Measurements from ENCODE around the gene TEAD1. TPM values are rescaled to one million over a fixed set of nuclear protein-coding genes. Genes with fewer than 3 reads are reported as not detected.

The TEAD1 gene
- total RNA-seq, 4 donors from 2014 or later: 46.1 to 175 (median 126) TPM

DNA sequence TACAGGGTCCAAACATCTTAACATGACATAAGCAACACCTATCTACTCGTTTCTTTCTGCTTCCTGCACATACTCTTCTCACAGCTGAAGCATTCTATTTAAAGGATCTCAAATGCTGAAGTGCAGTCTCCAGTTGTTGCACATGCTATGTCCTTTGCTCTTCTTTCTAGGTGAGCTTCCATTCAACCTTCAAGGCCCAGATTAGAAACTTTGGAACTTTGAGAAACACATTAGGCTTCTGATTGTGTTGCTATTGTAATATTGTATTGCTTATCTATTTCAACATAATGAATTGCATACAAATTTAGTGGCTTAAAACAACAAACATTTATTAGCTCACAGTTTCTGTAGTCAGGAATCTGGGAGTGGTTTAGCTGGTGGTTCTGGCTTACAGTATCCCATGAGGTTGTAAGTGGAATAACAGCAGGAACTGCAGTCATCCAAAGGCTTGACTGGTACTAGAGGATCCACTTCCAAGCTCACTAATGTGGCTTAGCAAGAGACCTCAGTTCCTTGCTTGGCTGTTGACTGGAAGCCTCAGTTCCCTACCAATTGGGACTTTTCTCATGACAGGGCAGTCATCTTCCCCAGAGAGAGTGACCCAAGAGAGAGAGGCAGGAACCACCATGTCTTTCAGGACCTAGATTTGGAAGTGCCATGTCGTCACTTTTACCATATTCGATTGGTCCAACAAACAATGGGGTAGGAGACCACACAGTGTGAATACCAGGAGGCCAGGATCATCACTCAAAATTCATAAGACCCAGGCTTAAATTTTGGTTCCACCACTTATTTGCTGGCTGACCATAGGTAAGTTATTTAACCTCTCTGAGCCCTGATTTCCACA is 307.7 kb downstream of the TEAD1 start:
- no peaks in the 10 kb centered on the region for H3K36me3 ChIP-seq
- no peaks in the 10 kb centered on the region for H3K27me3 ChIP-seq
- H3K4me3 ChIP-seq: no peak overlapping the region
- no peak for ATAC-seq
- H3K4me1 ChIP-seq: no peaks in the 10 kb centered on the region
- no peaks in the 10 kb centered on the region for H3K9me3 ChIP-seq
- TF ChIP-seq, protein P1, sequence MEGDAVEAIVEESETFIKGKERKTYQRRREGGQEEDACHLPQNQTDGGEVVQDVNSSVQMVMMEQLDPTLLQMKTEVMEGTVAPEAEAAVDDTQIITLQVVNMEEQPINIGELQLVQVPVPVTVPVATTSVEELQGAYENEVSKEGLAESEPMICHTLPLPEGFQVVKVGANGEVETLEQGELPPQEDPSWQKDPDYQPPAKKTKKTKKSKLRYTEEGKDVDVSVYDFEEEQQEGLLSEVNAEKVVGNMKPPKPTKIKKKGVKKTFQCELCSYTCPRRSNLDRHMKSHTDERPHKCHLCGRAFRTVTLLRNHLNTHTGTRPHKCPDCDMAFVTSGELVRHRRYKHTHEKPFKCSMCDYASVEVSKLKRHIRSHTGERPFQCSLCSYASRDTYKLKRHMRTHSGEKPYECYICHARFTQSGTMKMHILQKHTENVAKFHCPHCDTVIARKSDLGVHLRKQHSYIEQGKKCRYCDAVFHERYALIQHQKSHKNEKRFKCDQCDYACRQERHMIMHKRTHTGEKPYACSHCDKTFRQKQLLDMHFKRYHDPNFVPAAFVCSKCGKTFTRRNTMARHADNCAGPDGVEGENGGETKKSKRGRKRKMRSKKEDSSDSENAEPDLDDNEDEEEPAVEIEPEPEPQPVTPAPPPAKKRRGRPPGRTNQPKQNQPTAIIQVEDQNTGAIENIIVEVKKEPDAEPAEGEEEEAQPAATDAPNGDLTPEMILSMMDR (IDR thresholded peaks at IDR 0.05 in 4 of 5, conservative IDR thresholded peaks at IDR 0.05 in 1 of 5): no peak
- TF ChIP-seq POLR2A (IDR thresholded peaks at IDR 0.05): no peak
- no peak overlapping the region for H3K27ac ChIP-seq
- no peak for DNase-seq
- in situ Hi-C loops (cut with MboI; ENCODE audit: low sequenced_read_pairs in 4 of 4) (no loop called here), intact Hi-C loops (cut with DNase I; ENCODE audit: low total_unique reads) (no loop called here)

DNA sequence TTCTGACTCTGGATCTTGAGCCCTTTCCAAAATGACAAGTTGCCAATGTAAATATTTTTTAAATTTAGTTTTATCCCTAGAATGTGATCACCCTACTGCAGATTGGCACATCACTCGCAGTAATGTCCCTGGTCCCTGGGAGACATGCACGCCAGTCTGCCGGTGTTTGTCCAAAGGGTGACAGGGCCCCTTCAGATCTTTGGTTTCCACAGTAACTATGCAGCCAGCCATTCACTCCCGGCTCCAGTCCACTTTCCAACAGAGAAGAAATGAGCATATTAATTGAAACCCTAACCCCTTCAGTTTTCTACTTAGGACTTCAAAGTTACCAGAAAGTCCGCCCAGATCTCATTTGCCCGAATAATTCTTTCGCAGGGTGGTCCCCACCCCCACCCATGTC is 309.1 kb downstream of the TEAD1 start:
- intact Hi-C loops (cut with DNase I; ENCODE audit: low total_unique reads) (no loop called here), in situ Hi-C loops (cut with MboI; ENCODE audit: low sequenced_read_pairs in 4 of 4) (no loop called here)
- Histone ChIP-seq H3K4me3 (no peak overlapping the region), H3K36me3 (no peaks in the 10 kb centered on the region), H3K27me3 (peaks cover 0 to 2% (median 0%) of the 10 kb centered on the region in 3 donors), H3K4me1 (no peaks in the 10 kb centered on the region), H3K27ac (no peak overlapping the region), H3K9me3 (no peaks in the 10 kb centered on the region)
- ATAC-seq (no peak), DNase-seq (no peak)
- TF ChIP-seq, protein P1 (IDR thresholded peaks at IDR 0.05 in 4 of 5, conservative IDR thresholded peaks at IDR 0.05 in 1 of 5): no peak
- TF ChIP-seq POLR2A (IDR thresholded peaks at IDR 0.05): no peak

DNA sequence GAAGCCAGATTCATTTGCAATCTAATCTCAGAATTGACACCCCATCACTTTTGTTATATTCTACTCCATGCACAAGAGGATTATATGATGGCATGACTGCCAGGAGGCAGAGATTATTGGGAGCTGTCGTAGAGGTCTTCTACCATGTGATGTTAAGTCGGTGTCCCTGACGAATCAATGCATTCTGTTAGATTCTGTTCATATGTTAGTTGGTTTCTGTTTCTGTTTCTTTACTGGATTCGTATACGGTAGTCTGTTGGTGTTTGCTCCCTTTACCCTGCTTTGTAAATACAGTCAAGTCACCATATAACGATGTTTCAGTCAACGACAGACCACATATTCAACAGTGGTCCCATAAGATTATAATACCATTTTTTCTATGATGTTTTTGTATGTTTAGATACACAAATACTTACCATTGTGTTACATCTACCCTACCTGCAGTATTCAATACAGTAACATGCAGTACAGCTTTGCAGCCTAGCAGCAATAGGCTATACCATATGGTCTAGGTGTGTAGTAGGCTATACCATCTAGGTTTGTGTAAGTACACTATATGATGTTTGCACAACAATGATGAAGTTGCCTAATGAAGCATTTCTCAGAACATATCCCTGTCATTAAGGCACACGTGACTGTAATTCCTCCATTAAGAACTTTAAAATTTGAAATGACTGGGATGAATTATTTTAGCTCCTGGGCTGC is 312.1 kb downstream of the TEAD1 start:
- Histone ChIP-seq H3K4me3 (no peak overlapping the region), H3K27me3 (peaks cover 0 to 2% (median 0%) of the 10 kb centered on the region in 3 donors), H3K4me1 (no peaks in the 10 kb centered on the region), H3K9me3 (no peaks in the 10 kb centered on the region), H3K36me3 (no peaks in the 10 kb centered on the region), H3K27ac (no peak overlapping the region)
- intact Hi-C loops (cut with DNase I; ENCODE audit: low total_unique reads): no loop called here
- in situ Hi-C loops (cut with MboI; ENCODE audit: low sequenced_read_pairs in 4 of 4): no loop called here
- ATAC-seq (no peak), DNase-seq (no peak)
- TF ChIP-seq POLR2A (IDR thresholded peaks at IDR 0.05): no peak
- TF ChIP-seq, protein P1 (IDR thresholded peaks at IDR 0.05 in 4 of 5, conservative IDR thresholded peaks at IDR 0.05 in 1 of 5): no peak

DNA sequence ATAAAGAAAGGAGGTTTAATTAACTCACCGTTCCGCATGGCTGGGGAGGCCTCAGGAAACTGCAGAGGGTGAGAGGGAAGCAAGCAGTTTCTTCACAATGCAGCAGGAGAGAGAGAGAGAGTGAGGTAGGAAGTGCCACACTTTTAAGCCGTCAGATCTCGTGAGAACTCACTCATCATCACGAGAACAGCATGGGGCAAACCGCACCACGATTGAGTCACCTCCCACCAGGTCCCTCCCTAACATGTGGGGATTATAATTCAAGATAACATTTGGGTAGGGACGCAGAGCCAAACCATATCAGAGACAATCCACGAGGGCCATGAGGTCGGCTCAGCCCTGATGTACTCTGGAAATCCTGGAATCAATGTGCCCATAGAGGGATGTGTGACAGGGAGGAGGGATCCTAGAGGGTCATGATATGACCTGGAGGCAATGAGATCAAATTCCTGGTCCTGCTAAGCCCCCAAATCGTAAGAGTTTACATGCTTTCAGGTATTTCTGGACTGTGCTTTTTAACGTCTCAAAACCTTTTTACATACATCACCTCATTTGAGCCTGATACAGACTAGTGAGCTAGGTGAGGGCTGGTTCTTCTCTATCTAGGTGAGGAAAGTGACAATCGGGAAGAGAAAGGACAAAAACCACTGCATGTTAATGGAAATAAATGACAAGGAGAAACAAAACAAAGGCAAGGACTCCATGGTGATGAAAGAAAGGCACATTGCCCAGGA is 315.4 kb downstream of the TEAD1 start:
- no peak for TF ChIP-seq POLR2A (IDR thresholded peaks at IDR 0.05)
- TF ChIP-seq, protein P1 (IDR thresholded peaks at IDR 0.05 in 4 of 5, conservative IDR thresholded peaks at IDR 0.05 in 1 of 5): no peak
- in situ Hi-C loops (cut with MboI; ENCODE audit: low sequenced_read_pairs in 4 of 4): no loop called here
- H3K27me3 ChIP-seq: peaks cover 0 to 2% (median 0%) of the 10 kb centered on the region in 3 donors

More for the DNA sequence above, 315.4 kb downstream of the TEAD1 start:
- Histone ChIP-seq H3K4me1 (no peaks in the 10 kb centered on the region), H3K9me3 (no peaks in the 10 kb centered on the region), H3K27ac (no peak overlapping the region), H3K4me3 (no peak overlapping the region), H3K36me3 (no peaks in the 10 kb centered on the region)
- intact Hi-C loops (cut with DNase I; ENCODE audit: low total_unique reads): no loop called here
- no peak for ATAC-seq
- no peak for DNase-seq

Data from gastrocnemius medialis (tissue), 4 donors.